Erythroblast (primary cell): ENCODE data around the gene USP35.

Experiments used
- GATA1 ChIP-seq: IDR thresholded peaks from 2 replicates; pipeline ENCODE4 v1.6.1; 2011; ENCODE audit warnings: low read depth, mild to moderate bottlenecking, control low read depth, low read length, moderate library complexity
- POLR2A ChIP-seq: IDR thresholded peaks from 2 replicates; pipeline ENCODE4 v1.6.1; 2011; ENCODE audit warnings: mild to moderate bottlenecking, low read length

- TF ChIP-seq POLR2A (no peak), GATA1 (no peak)
Measured at GRCh38 chr11:78205256-78205655, 16.5 kb downstream of the USP35 start.
